HEK293 (cell line): ENCODE data around the gene C1orf198.

Source experiments
- CTCF ChIA-PET: fragments of 350-600 bp; formaldehyde crosslinking; extraction: SDS; loops from one replicate; lab custom pipeline; 2021; ENCODE audit warnings: antibody characterized with exemption; lab: Yijun Ruan, JAX
- POLR2A ChIA-PET: fragments of 300-600 bp; formaldehyde crosslinking; extraction: SDS; loops from one replicate; lab custom pipeline; 2020; ENCODE audit warnings: antibody characterized with exemption, inconsistent platforms; lab: Yijun Ruan, JAX
- H3K27ac ChIP-seq: fragments of 200-500 bp; sonication (Bioruptor generic); 2 replicates; pipeline ENCODE4 v1.5.1; 2014; ENCODE audit warnings: low read depth, low read length, control low read depth, inconsistent platforms; ENCODE audit errors: extremely low read depth
- H3K36me3 ChIP-seq, 2 experiments: fragments of 200-500 bp in 1 of 2; sonication (Bioruptor generic) in 1 of 2; 1 replicate in 1 of 2; 2 replicates in 1 of 2; pipeline ENCODE4 v1.5.1; 2014 to 2017; ENCODE audit warnings: inconsistent platforms in 2 of 2, low read length in 2 of 2; ENCODE audit not compliant: control insufficient read depth in 2 of 2, insufficient read depth in 1 of 2
- H3K4me1 ChIP-seq: fragments of 200-500 bp; sonication (Bioruptor generic); 2 replicates; pipeline ENCODE4 v1.5.1; 2014; ENCODE audit warnings: mild to moderate bottlenecking, low read length, inconsistent platforms; ENCODE audit not compliant: control insufficient read depth, insufficient read depth
- H3K4me3 ChIP-seq: 2 replicates; pipeline ENCODE4 v1.5.1; 2011; ENCODE audit warnings: low read depth, mild to moderate bottlenecking, control low read depth, low read length, moderate library complexity
- H3K9me3 ChIP-seq: fragments of 200-500 bp; sonication (Bioruptor generic); 2 replicates; pipeline ENCODE4 v1.5.1; 2014; ENCODE audit warnings: low read depth, low read length, inconsistent platforms; ENCODE audit not compliant: control insufficient read depth, insufficient read depth
- KLF9 ChIP-seq: fragments of 450-650 bp; formaldehyde crosslinking; IDR thresholded peaks from 2 replicates; pipeline ENCODE4 v1.5.1; 2016; ENCODE audit warnings: missing biosample characterization, missing genetic modification characterization, low read depth
- MEIS1 ChIP-seq: sonication (generic); formaldehyde crosslinking; IDR thresholded peaks from 2 replicates; pipeline ENCODE4 v1.8.1; 2022; ENCODE audit warnings: missing genetic modification reagents, mild to moderate bottlenecking, borderline replicate concordance
- MZF1 ChIP-seq: fragments of 450-650 bp; formaldehyde crosslinking; IDR thresholded peaks from 2 replicates; pipeline ENCODE4 v1.5.1; 2017; ENCODE audit warnings: missing biosample characterization, missing genetic modification characterization, borderline replicate concordance
- ZFHX2 ChIP-seq: fragments of 450-650 bp; formaldehyde crosslinking; conservative IDR thresholded peaks from 2 replicates; pipeline ENCODE4 v1.5.1; 2016; ENCODE audit warnings: missing biosample characterization, missing genetic modification characterization
- ZFP69B ChIP-seq: fragments of 450-650 bp; formaldehyde crosslinking; IDR thresholded peaks from 2 replicates; pipeline ENCODE4 v1.5.1; 2016; ENCODE audit warnings: missing biosample characterization, missing genetic modification characterization
- ZIC2 ChIP-seq: fragments of 450-650 bp; formaldehyde crosslinking; IDR thresholded peaks from 2 replicates; pipeline ENCODE4 v1.5.1; 2016; ENCODE audit warnings: missing biosample characterization, missing genetic modification characterization
- ZNF132 ChIP-seq: fragments of 450-650 bp; formaldehyde crosslinking; IDR thresholded peaks from 2 replicates; pipeline ENCODE4 v1.5.1; 2017; ENCODE audit warnings: missing biosample characterization, missing genetic modification characterization, borderline replicate concordance
- ZNF221 ChIP-seq: fragments of 450-650 bp; formaldehyde crosslinking; IDR thresholded peaks from 2 replicates; pipeline ENCODE4 v1.5.1; 2017; ENCODE audit warnings: missing biosample characterization, missing genetic modification characterization, borderline replicate concordance
- ZNF280D ChIP-seq: fragments of 450-650 bp; formaldehyde crosslinking; IDR thresholded peaks from 2 replicates; pipeline ENCODE4 v1.5.1; 2016; ENCODE audit warnings: missing biosample characterization, missing genetic modification characterization
- ZNF571 ChIP-seq: fragments of 450-650 bp; formaldehyde crosslinking; IDR thresholded peaks from 2 replicates; pipeline ENCODE4 v1.5.0; 2017; ENCODE audit warnings: missing biosample characterization, missing genetic modification characterization
- ZNF792 ChIP-seq: fragments of 450-650 bp; formaldehyde crosslinking; IDR thresholded peaks from 2 replicates; pipeline ENCODE4 v1.5.1; 2016; ENCODE audit warnings: missing biosample characterization, missing genetic modification characterization
- TF ChIP-seq, protein P1 (sequence below): fragments of 450-650 bp; formaldehyde crosslinking; IDR thresholded peaks from 2 replicates; pipeline ENCODE4 v1.5.1; 2016; ENCODE audit warnings: missing biosample characterization, missing genetic modification characterization, low read depth
- TF ChIP-seq, protein P2 (sequence below): fragments of 450-650 bp; formaldehyde crosslinking; IDR thresholded peaks from 2 replicates; pipeline ENCODE4 v1.5.1; 2016; ENCODE audit warnings: missing biosample characterization, missing genetic modification characterization, borderline replicate concordance

Gene C1orf198

DNA sequence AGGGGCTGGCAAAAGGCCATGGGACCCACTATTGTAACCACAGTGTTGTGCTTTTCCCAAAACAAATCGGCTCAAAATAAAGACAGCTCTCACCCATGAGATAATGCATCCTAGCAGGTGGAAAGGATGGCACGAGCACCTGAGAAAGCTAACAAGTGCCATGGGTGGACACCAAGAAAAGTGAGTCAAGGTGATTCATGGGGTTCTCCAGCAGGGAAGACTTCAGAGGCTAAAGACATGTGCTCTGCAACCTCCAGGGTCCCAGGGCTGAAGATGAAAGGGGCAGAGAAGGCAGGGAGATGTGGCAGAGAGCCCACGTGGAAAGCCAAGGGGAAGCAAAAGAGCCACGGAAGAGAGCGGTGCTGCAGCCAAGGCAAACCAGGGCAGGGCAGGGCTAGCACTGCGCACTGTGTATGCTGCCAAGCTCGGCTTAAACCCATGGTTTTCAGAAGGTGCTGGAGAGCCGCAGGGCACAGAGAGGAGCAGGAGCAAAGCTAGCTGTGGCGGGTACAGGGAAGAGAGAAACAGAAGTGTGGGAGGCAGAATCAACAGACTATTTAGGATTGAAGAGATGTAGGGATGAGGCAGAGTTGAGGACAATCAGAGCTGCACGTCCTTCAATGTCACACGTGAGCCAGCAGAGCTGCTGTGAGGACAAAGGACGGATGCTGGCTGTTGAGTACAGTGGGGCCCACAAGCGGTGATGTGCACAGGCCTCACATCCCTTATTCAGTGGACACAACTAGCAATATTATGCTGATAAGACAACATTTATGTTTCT, 41.8 kb upstream of the C1orf198 start:
- TF ChIP-seq MEIS1 (CRISPR knock-in tag) (no peak), ZNF571 (tag by site-specific recombination) (no peak), ZFP69B (tag by site-specific recombination) (peak; percentile 26; the same call in 1 of the 2 replicates), ZNF280D (tag by site-specific recombination) (no peak), ZFHX2 (tag by site-specific recombination) (no peak), ZNF221 (tag by site-specific recombination) (no peak), ZNF132 (tag by site-specific recombination) (no peak)
- TF ChIP-seq, protein P1, sequence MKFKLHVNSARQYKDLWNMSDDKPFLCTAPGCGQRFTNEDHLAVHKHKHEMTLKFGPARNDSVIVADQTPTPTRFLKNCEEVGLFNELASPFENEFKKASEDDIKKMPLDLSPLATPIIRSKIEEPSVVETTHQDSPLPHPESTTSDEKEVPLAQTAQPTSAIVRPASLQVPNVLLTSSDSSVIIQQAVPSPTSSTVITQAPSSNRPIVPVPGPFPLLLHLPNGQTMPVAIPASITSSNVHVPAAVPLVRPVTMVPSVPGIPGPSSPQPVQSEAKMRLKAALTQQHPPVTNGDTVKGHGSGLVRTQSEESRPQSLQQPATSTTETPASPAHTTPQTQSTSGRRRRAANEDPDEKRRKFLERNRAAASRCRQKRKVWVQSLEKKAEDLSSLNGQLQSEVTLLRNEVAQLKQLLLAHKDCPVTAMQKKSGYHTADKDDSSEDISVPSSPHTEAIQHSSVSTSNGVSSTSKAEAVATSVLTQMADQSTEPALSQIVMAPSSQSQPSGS, result no peak
- TF ChIP-seq, protein P2, sequence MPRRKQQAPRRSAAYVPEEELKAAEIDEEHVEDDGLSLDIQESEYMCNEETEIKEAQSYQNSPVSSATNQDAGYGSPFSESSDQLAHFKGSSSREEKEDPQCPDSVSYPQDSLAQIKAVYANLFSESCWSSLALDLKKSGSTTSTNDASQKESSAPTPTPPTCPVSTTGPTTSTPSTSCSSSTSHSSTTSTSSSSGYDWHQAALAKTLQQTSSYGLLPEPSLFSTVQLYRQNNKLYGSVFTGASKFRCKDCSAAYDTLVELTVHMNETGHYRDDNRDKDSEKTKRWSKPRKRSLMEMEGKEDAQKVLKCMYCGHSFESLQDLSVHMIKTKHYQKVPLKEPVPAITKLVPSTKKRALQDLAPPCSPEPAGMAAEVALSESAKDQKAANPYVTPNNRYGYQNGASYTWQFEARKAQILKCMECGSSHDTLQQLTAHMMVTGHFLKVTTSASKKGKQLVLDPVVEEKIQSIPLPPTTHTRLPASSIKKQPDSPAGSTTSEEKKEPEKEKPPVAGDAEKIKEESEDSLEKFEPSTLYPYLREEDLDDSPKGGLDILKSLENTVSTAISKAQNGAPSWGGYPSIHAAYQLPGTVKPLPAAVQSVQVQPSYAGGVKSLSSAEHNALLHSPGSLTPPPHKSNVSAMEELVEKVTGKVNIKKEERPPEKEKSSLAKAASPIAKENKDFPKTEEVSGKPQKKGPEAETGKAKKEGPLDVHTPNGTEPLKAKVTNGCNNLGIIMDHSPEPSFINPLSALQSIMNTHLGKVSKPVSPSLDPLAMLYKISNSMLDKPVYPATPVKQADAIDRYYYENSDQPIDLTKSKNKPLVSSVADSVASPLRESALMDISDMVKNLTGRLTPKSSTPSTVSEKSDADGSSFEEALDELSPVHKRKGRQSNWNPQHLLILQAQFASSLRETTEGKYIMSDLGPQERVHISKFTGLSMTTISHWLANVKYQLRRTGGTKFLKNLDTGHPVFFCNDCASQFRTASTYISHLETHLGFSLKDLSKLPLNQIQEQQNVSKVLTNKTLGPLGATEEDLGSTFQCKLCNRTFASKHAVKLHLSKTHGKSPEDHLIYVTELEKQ (tag by site-specific recombination), result no peak
- TF ChIP-seq, all 188 proteins: peak for 1
- no peak overlapping the region for H3K27ac ChIP-seq
- H3K4me3 ChIP-seq, result no peak overlapping the region
- no peaks in the 10 kb centered on the region for H3K4me1 ChIP-seq
- peaks cover 62 to 64% of the 10 kb centered on the region in 2 experiments for H3K36me3 ChIP-seq
- ChIA-PET POLR2A (no interaction called here), CTCF (interaction anchor here (2.1 kb wide), 1 partner anchor 9 kb away, joined by 10 read pairs; no protein-coding TSS in a partner anchor)
- H3K9me3 ChIP-seq, result no peaks in the 10 kb centered on the region

GRCh38 chr1:230907472-230908205, 39.3 kb upstream of the C1orf198 start:
- CTCF ChIA-PET, result interaction anchor here (1.2 to 6.5 kb wide), 3 partner anchors 9 to 109 kb away, joined by 4 to 41 read pairs (median 9); no protein-coding TSS in a partner anchor
- POLR2A ChIA-PET, result no interaction called here
- H3K36me3 ChIP-seq, result peaks cover 56 to 62% of the 10 kb centered on the region in 2 experiments

More at GRCh38 chr1:230907472-230908205, 39.3 kb upstream of the C1orf198 start:
- no peak overlapping the region for H3K27ac ChIP-seq
- TF ChIP-seq ZNF792 (tag by site-specific recombination) (no peak), MZF1 (no peak), KLF9 (tag by site-specific recombination) (no peak), ZIC2 (tag by site-specific recombination) (no peak)
- H3K4me3 ChIP-seq, result no peak overlapping the region
- H3K9me3 ChIP-seq, result no peaks in the 10 kb centered on the region
- H3K4me1 ChIP-seq, result no peaks in the 10 kb centered on the region
